K562 (cell line): ENCODE measurements around the gene EPPIN. TPM values are rescaled to one million over a fixed set of nuclear protein-coding genes. Genes with fewer than 3 reads are reported as not detected.

Experiments used
- ATAC-seq: fragments of 200-7000 bp; cut with Tn5 transposase; 3 replicates; pipeline ENCODE4 v1.9.1; 2020; ENCODE audit warnings: moderate library complexity
- BruUV-seq: library from RNA; stranded (reverse); fragments of 400-500 nt; replicated peaks from 2 replicates; lab custom pipeline; 2021; lab: Mats Ljungman, UMichigan
- CTCF ChIA-PET: fragments of 300-600 bp; formaldehyde crosslinking; extraction: SDS; loops from one replicate; lab custom pipeline; 2021; ENCODE audit warnings: low intra/inter-chr PET ratio; lab: Yijun Ruan, JAX
- POLR2A ChIA-PET: fragments of 300-600, 350-650 bp; sonication (Branson Sonifier 250); formaldehyde crosslinking; extraction: SDS; loops from one replicate; lab custom pipeline; 2021; ENCODE audit warnings: antibody characterized with exemption, inconsistent platforms; lab: Yijun Ruan, JAX
- DNase-seq, 4 experiments: peaks; one replicate each; pipeline versions ENCODE4 v3.0.0 to v3.0.0-alpha.2; 2011 to 2018; ENCODE audit warnings: low spot score in 3 of 4, mixed read lengths in 3 of 4; ENCODE audit errors: extremely low read depth in 1 of 4
- FAIRE-seq: peaks from 2 replicates; lab custom pipeline; 2011; peaks lifted over from hg19 to GRCh38; lab: Jason Lieb, UNC
- H2AFZ ChIP-seq: 2 replicates; pipeline ENCODE4 v1.6.0; 2011; ENCODE audit warnings: low read depth, low read length, control low read depth, inconsistent platforms
- H3K27ac ChIP-seq: fragments of 200-600 bp; 3 replicates; pipeline ENCODE4 v1.8.0; 2011; ENCODE audit warnings: low read depth, mild to moderate bottlenecking, control low read depth, inconsistent platforms, low read length, moderate library complexity, mixed read lengths; ENCODE audit errors: extremely low read depth
- H3K27me3 ChIP-seq, 2 experiments: fragments of 300-600 bp in 1 of 2; 2 replicates in 1 of 2; 3 replicates in 1 of 2; pipeline versions ENCODE4 v1.6.0 to v1.8.0; 2011; ENCODE audit warnings: inconsistent platforms in 2 of 2, low read length in 2 of 2, mild to moderate bottlenecking in 1 of 2, mixed read lengths in 1 of 2, moderate library complexity in 1 of 2; ENCODE audit not compliant: control insufficient read depth in 2 of 2, insufficient read depth in 2 of 2
- H3K36me3 ChIP-seq: fragments of 300-600 bp; 3 replicates; pipeline ENCODE4 v1.8.0; 2011; ENCODE audit warnings: mild to moderate bottlenecking, low read length, inconsistent platforms; ENCODE audit not compliant: control insufficient read depth, insufficient read depth
- H3K4me1 ChIP-seq, 2 experiments: fragments of 200-600 bp in 1 of 2; replicated peaks in 1 of 2; 2 replicates in 1 of 2; 3 replicates in 1 of 2; pipeline versions ENCODE4 v1.5.1 to v1.8.0; 2011; ENCODE audit warnings: inconsistent platforms in 2 of 2, low read length in 2 of 2, mild to moderate bottlenecking in 1 of 2, mixed read lengths in 1 of 2, moderate library complexity in 1 of 2; ENCODE audit not compliant: control insufficient read depth in 2 of 2, insufficient read depth in 2 of 2
- H3K4me2 ChIP-seq: 2 replicates; pipeline ENCODE4 v1.6.1; 2011; ENCODE audit warnings: low read length, control low read depth, inconsistent platforms, mixed read lengths; ENCODE audit not compliant: insufficient read depth
- H3K4me3 ChIP-seq: fragments of 200-600 bp; sonication (generic), shearing (Covaris generic); 2 replicates; pipeline ENCODE4 v1.5.1; 2016; ENCODE audit warnings: control low read depth, inconsistent platforms
- H3K79me2 ChIP-seq: fragments of 200-600 bp; 3 replicates; pipeline ENCODE4 v1.8.0; 2011; ENCODE audit warnings: low read length, inconsistent platforms; ENCODE audit not compliant: control insufficient read depth, insufficient read depth
- H3K9ac ChIP-seq, 2 experiments: 2 replicates each; pipeline versions ENCODE4 v1.6.0 to v1.6.1; 2011; ENCODE audit warnings: low read depth in 2 of 2, low read length in 2 of 2, control low read depth in 1 of 2, inconsistent platforms in 1 of 2, mild to moderate bottlenecking in 1 of 2, mixed read lengths in 1 of 2; ENCODE audit not compliant: insufficient read depth in 1 of 2
- H3K9me1 ChIP-seq: one replicate; pipeline ENCODE4 v1.6.0; 2011; ENCODE audit warnings: inconsistent platforms, mild to moderate bottlenecking, low read length, moderate library complexity; ENCODE audit not compliant: control insufficient read depth, insufficient read depth
- H3K9me3 ChIP-seq: replicated peaks from 2 replicates; pipeline ENCODE4 v1.5.1; 2011; ENCODE audit warnings: low read depth, low read length, inconsistent platforms; ENCODE audit not compliant: control insufficient read depth, insufficient read depth
- H4K20me1 ChIP-seq: replicated peaks from 2 replicates; pipeline ENCODE4 v1.6.1; 2011; ENCODE audit warnings: low read length, inconsistent platforms, mixed read lengths; ENCODE audit not compliant: control insufficient read depth, insufficient read depth
- BMI1 ChIP-seq: fragments of 150-350 bp; IDR thresholded peaks from 2 replicates; pipeline ENCODE4 v1.6.1; 2014; ENCODE audit warnings: low read length
- ESRRB ChIP-seq: fragments of 250-450 bp; sonication (Bioruptor Pico); IDR thresholded peaks from 2 replicates; pipeline ENCODE4 v1.5.0; 2020; ENCODE audit warnings: mild to moderate bottlenecking, moderate library complexity, borderline replicate concordance
- FOS ChIP-seq: IDR thresholded peaks from 3 replicates; pipeline ENCODE4 v1.6.1; 2011; ENCODE audit not compliant: insufficient read length; ENCODE audit errors: extremely low read depth
- GTF2F1 ChIP-seq: IDR thresholded peaks from 2 replicates; pipeline ENCODE4 v1.6.1; 2011; ENCODE audit warnings: low read depth, low read length, improper control_type of control experiment
- HNRNPH1 ChIP-seq: fragments of 200-400 bp; formaldehyde crosslinking; optimal IDR thresholded peaks from 2 replicates; pipeline ENCODE3; 2017; ENCODE audit warnings: low read depth, mild to moderate bottlenecking, low read length, moderate library complexity
- HOXB6 ChIP-seq: fragments of 250-450 bp; sonication (Bioruptor Pico); IDR thresholded peaks from 2 replicates; pipeline ENCODE4 v1.5.1; 2022; ENCODE audit warnings: mild to moderate bottlenecking, borderline replicate concordance
- JUND ChIP-seq, 2 experiments: IDR thresholded peaks; 2 replicates in 1 of 2; 3 replicates in 1 of 2; pipeline ENCODE4 v1.6.1; 2011; ENCODE audit warnings: borderline replicate concordance in 2 of 2, low read depth in 2 of 2, low read length in 2 of 2, improper control_type of control experiment in 1 of 2, missing biosample characterization in 1 of 2, missing genetic modification characterization in 1 of 2, missing genetic modification reagents in 1 of 2
- KAT2B ChIP-seq: IDR thresholded peaks from one replicate; pipeline ENCODE4 v1.6.1; 2012; ENCODE audit warnings: low read depth, mild to moderate bottlenecking, control low read depth, inconsistent platforms, low read length, moderate library complexity
- KDM5B ChIP-seq: fragments of 200-600 bp; sonication (generic); IDR thresholded peaks from 2 replicates; pipeline ENCODE4 v1.6.1; 2012; ENCODE audit warnings: low read depth, mild to moderate bottlenecking, moderate library complexity, low read length, control low read depth, inconsistent platforms; ENCODE audit not compliant: insufficient replicate concordance
- NEUROD1 ChIP-seq: fragments of 150-350 bp; IDR thresholded peaks from 2 replicates; pipeline ENCODE4 v1.6.1; 2014; ENCODE audit warnings: borderline replicate concordance, low read length, low read depth; ENCODE audit not compliant: partially characterized antibody
- SMARCC2 ChIP-seq: fragments of 450-650 bp; IDR thresholded peaks from 2 replicates; pipeline ENCODE4 v1.6.1; 2017; ENCODE audit warnings: antibody characterized with exemption, moderate library complexity, mild to moderate bottlenecking, low read depth
- ZNF24 ChIP-seq: fragments of 450-650 bp; IDR thresholded peaks from 2 replicates; pipeline ENCODE4 v1.6.1; 2016
- ZNF507 ChIP-seq: conservative IDR thresholded peaks from 2 replicates; pipeline ENCODE4 v1.6.1; 2017; ENCODE audit warnings: missing genetic modification characterization, missing compliant biosample characterization
- ZNF766 ChIP-seq: fragments of 200-800 bp; sonication (Bioruptor generic); conservative IDR thresholded peaks from 2 replicates; pipeline ENCODE4 v1.6.1; 2016; ENCODE audit warnings: missing genetic modification characterization, missing compliant biosample characterization
- WGBS: fragments of 100-300 bp; shearing (Covaris generic); methylation state at CpG from one replicate; pipeline ENCODE4 v1.1.6; 2016; ENCODE audit warnings: low coverage, mixed read lengths; ENCODE audit not compliant: insufficient coverage; ENCODE audit errors: missing lambda C conversion rate; 5-methylcytosine and 5-hydroxymethylcytosine counted together
- in situ Hi-C: fragments of 300-500 bp; cut with MboI; formaldehyde crosslinking; loops from 4 replicates; pipeline ENCODE4 v1.15.0; 2018; ENCODE audit warnings: inconsistent platforms, mixed read lengths
- intact Hi-C: fragments of 100-400 bp; cut with micrococcal nuclease; formaldehyde crosslinking; loops from 2 replicates; pipeline ENCODE4 v1.14.2; 2022
- polyA plus RNA-seq, 8 experiments: library from polyadenylated mRNA; depleted of rRNA in 4 of 8; stranded (reverse) in 5 of 8; unstranded in 3 of 8; fragments of >200 nt; fragmentation: Nextera tagmentation in 2 of 8; fragmentation: Illumina TruSeq in 1 of 8; extraction: Ambion mirVana in 2 of 8; extraction: Trizol in 1 of 8; gene quantifications; 2 replicates each; pipeline versions ENCODE4 v1.2.1 to v1.2.3, GENCODE V29; 2011 to 2014; ENCODE audit warnings: inconsistent platforms in 1 of 8, missing spikeins in 1 of 8
- total RNA-seq, 7 experiments: library from RNA; depleted of rRNA in 6 of 7; stranded (reverse); fragments of >200 nt in 6 of 7; fragmentation: Illumina TruSeq in 2 of 7; extraction: Trizol in 2 of 7; gene quantifications; 2 replicates each; pipeline versions ENCODE4 v1.2.1 to v1.2.3, GENCODE V29; 2011 to 2021; ENCODE audit warnings: low replicate concordance in 1 of 7
- TF ChIP-seq, protein P1 (sequence below): sonication (generic); formaldehyde crosslinking; IDR thresholded peaks from 2 replicates; pipeline ENCODE4 v1.8.1; 2022; ENCODE audit warnings: missing genetic modification reagents
- TF ChIP-seq, protein P2 (sequence below): fragments of 450-650 bp; IDR thresholded peaks from 2 replicates; pipeline ENCODE4 v1.6.1; 2016; ENCODE audit warnings: missing biosample characterization, missing genetic modification characterization
- TF ChIP-seq, protein P3 (sequence below): sonication (generic); formaldehyde crosslinking; IDR thresholded peaks from 2 replicates; pipeline ENCODE4 v1.4.0; 2020; ENCODE audit warnings: mild to moderate bottlenecking, missing genetic modification reagents

The EPPIN gene
- total and polyA plus RNA-seq, 9 of the 15 experiments (the other 6 are each of a cell fraction or from before 2014, with no cell fraction given): not detected

DNA sequence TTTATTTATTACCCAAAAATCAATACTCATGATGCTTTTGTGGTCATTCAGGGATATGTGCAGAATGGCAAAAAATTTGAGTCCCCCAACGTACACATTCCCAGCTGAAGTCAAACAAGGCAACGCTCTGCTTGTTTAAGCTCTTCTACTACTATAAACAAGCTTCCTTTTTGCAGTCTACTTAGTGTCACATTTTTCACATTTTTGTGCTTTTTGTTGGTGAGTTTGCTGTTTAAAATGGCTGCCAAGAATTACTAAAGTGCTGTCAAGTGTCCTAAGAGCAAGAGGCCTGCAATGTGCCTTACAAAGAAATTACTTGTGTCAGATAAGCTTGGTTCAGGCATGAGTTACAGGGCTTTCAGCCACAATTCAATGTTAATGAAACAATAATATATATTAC lies 29.8 kb upstream of the EPPIN start (continued):
- TF ChIP-seq KDM5B (no peak), SMARCC2 (no peak), FOS (no peak)
- TF ChIP-seq, all 486 proteins: peak for 0

GRCh38 chr20:45575931-45576330 lies 28.7 kb upstream of the EPPIN start:
- 2% methylated on average over 3 of the region's 3 CpGs for WGBS
- intact Hi-C loops: no loop called here
- H3K9ac ChIP-seq: no peak overlapping the region
- H3K36me3 ChIP-seq: no peaks in the 10 kb centered on the region
- H4K20me1 ChIP-seq: no peaks in the 10 kb centered on the region
- no peaks in the 10 kb centered on the region for H3K79me2 ChIP-seq
- no peaks in the 10 kb centered on the region for H3K4me1 ChIP-seq
- BruUV-seq: no TSS peak
- no peak overlapping the region for H3K4me3 ChIP-seq
- ChIA-PET CTCF (no interaction called here), POLR2A (interaction anchor here (0.7 kb wide), 1 partner anchor 51 kb away, joined by 3 read pairs; no protein-coding TSS in a partner anchor)
- in situ Hi-C loops: no loop called here
- peaks cover 5 to 8% of the 10 kb centered on the region in 2 experiments; a peak in 3 of 5 replicates for H3K27me3 ChIP-seq
- no peak overlapping the region for H3K27ac ChIP-seq
- ATAC-seq (no peak), DNase-seq (no peak), FAIRE-seq (no peak)
- no peaks in the 10 kb centered on the region for H3K9me3 ChIP-seq
- H3K9me1 ChIP-seq: no peaks in the 10 kb centered on the region
- no peak overlapping the region for H3K4me2 ChIP-seq
- no peak overlapping the region for H2AFZ ChIP-seq
- no peak for TF ChIP-seq ZNF507 (tag)
- TF ChIP-seq, protein P1, sequence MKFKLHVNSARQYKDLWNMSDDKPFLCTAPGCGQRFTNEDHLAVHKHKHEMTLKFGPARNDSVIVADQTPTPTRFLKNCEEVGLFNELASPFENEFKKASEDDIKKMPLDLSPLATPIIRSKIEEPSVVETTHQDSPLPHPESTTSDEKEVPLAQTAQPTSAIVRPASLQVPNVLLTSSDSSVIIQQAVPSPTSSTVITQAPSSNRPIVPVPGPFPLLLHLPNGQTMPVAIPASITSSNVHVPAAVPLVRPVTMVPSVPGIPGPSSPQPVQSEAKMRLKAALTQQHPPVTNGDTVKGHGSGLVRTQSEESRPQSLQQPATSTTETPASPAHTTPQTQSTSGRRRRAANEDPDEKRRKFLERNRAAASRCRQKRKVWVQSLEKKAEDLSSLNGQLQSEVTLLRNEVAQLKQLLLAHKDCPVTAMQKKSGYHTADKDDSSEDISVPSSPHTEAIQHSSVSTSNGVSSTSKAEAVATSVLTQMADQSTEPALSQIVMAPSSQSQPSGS: no peak
- no peak for TF ChIP-seq KAT2B
- no peak for TF ChIP-seq ZNF24
- no peak for TF ChIP-seq NEUROD1
- TF ChIP-seq GTF2F1: no peak
- TF ChIP-seq JUND (IDR thresholded peaks at IDR 0.05; ENCODE audit: borderline replicate concordance, low read depth, low read length): no peak
- TF ChIP-seq JUND (tag; IDR thresholded peaks at IDR 0.05; ENCODE audit: borderline replicate concordance, low read depth, low read length): no peak
- TF ChIP-seq ESRRB (CRISPR knock-in tag): no peak
- TF ChIP-seq, protein P2, sequence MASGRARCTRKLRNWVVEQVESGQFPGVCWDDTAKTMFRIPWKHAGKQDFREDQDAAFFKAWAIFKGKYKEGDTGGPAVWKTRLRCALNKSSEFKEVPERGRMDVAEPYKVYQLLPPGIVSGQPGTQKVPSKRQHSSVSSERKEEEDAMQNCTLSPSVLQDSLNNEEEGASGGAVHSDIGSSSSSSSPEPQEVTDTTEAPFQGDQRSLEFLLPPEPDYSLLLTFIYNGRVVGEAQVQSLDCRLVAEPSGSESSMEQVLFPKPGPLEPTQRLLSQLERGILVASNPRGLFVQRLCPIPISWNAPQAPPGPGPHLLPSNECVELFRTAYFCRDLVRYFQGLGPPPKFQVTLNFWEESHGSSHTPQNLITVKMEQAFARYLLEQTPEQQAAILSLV: no peak
- TF ChIP-seq, protein P3, sequence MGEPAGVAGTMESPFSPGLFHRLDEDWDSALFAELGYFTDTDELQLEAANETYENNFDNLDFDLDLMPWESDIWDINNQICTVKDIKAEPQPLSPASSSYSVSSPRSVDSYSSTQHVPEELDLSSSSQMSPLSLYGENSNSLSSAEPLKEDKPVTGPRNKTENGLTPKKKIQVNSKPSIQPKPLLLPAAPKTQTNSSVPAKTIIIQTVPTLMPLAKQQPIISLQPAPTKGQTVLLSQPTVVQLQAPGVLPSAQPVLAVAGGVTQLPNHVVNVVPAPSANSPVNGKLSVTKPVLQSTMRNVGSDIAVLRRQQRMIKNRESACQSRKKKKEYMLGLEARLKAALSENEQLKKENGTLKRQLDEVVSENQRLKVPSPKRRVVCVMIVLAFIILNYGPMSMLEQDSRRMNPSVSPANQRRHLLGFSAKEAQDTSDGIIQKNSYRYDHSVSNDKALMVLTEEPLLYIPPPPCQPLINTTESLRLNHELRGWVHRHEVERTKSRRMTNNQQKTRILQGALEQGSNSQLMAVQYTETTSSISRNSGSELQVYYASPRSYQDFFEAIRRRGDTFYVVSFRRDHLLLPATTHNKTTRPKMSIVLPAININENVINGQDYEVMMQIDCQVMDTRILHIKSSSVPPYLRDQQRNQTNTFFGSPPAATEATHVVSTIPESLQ (CRISPR knock-in tag): no peak
- no peak for TF ChIP-seq BMI1
- TF ChIP-seq ZNF766 (CRISPR knock-in tag): no peak
- TF ChIP-seq HOXB6: no peak
- TF ChIP-seq HNRNPH1: no peak
